Smooth muscle cell (in vitro differentiated cells): ENCODE results near the gene PGC. TPM values are rescaled to one million over a fixed set of nuclear protein-coding genes. Genes with fewer than 3 reads are reported as not detected.
A peak's percentile ranks its signal among the peaks of the same experiment; 100 is the strongest.

Experiments
- DNase-seq: peaks from one replicate; lab custom pipeline; 2025; ENCODE audit not compliant: unreplicated experiment; lab: John Stamatoyannopoulos, UW
- H2AFZ ChIP-seq: fragments of 200-600 bp; sonication (generic); 2 replicates; pipeline ENCODE4 v1.6.0; 2016; ENCODE audit warnings: antibody characterized with exemption, low read depth, mild to moderate bottlenecking
- H3F3A ChIP-seq: fragments of 200-600 bp; sonication (generic); 2 replicates; pipeline ENCODE4 v1.6.0; 2017; ENCODE audit warnings: antibody characterized with exemption, low read depth
- H3K27ac ChIP-seq: fragments of 200-600 bp; sonication (generic); 2 replicates; pipeline ENCODE4 v1.5.1; 2016; ENCODE audit warnings: low read depth, mild to moderate bottlenecking
- H3K27me3 ChIP-seq: fragments of 200-600 bp; sonication (generic); 2 replicates; pipeline ENCODE4 v1.6.1; 2016; ENCODE audit warnings: low read depth, mild to moderate bottlenecking
- H3K36me3 ChIP-seq: fragments of 200-600 bp; sonication (generic); 2 replicates; pipeline ENCODE4 v1.5.1; 2016; ENCODE audit warnings: low read depth
- H3K4me1 ChIP-seq: fragments of 200-600 bp; sonication (generic); 2 replicates; pipeline ENCODE4 v1.5.1; 2016; ENCODE audit warnings: low read depth
- H3K4me2 ChIP-seq: fragments of 200-600 bp; sonication (generic); 2 replicates; pipeline ENCODE4 v1.6.0; 2016; ENCODE audit warnings: mild to moderate bottlenecking
- H3K4me3 ChIP-seq: fragments of 200-600 bp; sonication (generic); 2 replicates; pipeline ENCODE4 v1.5.1; 2016; ENCODE audit warnings: mild to moderate bottlenecking
- H3K79me2 ChIP-seq: fragments of 200-600 bp; sonication (generic); 2 replicates; pipeline ENCODE4 v1.6.0; 2016; ENCODE audit warnings: low read depth, mild to moderate bottlenecking
- H3K9ac ChIP-seq: fragments of 200-600 bp; sonication (generic); 2 replicates; pipeline ENCODE4 v1.6.0; 2016; ENCODE audit warnings: low read depth
- H3K9me3 ChIP-seq: fragments of 200-600 bp; sonication (generic); replicated peaks from 2 replicates; pipeline ENCODE4 v1.5.1; 2016; ENCODE audit warnings: low read depth
- H4K20me1 ChIP-seq: fragments of 200-600 bp; sonication (generic); 2 replicates; pipeline ENCODE4 v1.6.0; 2016; ENCODE audit warnings: low read depth
- CTCF ChIP-seq: fragments of 200-600 bp; sonication (generic); IDR thresholded peaks from 2 replicates; pipeline ENCODE4 v1.5.1; 2017; ENCODE audit warnings: borderline replicate concordance, mild to moderate bottlenecking, antibody characterized with exemption; ENCODE audit not compliant: insufficient read depth, poor library complexity, severe bottlenecking
- WGBS: methylation state at CpG from one replicate; pipeline ENCODE4 v1.1.7; 2016; ENCODE audit warnings: low lambda C conversion rate; 5-methylcytosine and 5-hydroxymethylcytosine counted together
- polyA plus RNA-seq: library from polyadenylated mRNA; unstranded; fragments of >200 nt; fragmentation: Nextera tagmentation; extraction: Ambion mirVana; gene quantifications from 2 replicates; pipeline ENCODE4 v1.2.1, GENCODE V29; 2016
- total RNA-seq: library from RNA; depleted of rRNA; stranded (reverse); fragments of >200 nt; gene quantifications from 2 replicates; pipeline ENCODE4 v1.2.3, GENCODE V29; 2014

PGC gene
- total and polyA plus RNA-seq, 2 experiments from 2014 or later: not detected

DNA sequence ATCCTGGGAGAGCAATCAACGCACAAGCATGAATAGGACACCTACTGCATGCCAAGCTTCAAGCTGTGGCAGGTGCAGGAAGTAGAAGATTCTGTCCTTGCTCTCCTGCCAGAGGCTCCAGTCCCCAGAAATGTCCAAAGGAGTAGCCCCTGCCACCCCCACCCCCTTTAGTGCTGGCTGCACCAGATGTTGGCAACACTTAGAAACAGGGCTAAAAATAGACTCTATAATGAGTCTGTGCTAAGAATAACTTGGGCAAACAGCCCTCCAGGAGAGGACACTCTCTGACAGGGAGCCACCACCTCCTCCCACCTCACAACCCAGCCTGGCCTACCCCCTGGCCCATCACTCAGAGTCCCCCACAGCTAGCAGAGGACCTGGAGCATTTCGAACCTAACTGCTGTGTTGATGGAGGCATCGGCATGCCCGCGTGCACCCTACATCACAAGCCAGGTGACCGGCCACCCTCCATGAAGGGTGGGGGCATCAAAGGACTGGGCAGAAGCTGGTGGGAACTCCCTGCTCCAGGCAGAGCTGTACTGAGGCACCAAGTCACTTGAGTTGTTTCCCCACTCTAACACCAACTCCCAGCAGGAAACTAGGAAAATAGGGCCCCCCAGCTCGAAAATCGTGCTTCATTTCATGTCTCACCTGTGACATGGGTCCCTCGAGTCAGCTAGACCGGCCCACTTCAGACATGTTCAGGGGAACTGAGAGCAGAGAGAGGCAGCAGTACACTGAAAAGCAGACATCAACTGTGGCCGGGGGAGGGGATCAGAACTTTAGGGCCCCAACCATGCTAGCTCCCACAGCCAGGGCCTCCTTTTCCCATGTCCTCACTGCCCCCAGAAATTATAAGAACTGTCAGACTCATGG is 30.4 kb downstream of the PGC start:
- H3K27ac ChIP-seq: peak overlapping the region; percentile 49
- WGBS: 88% methylated on average over 11 of the region's 11 CpGs
- DNase-seq: no peak
- peak overlapping the region; percentile 63 for H3K4me2 ChIP-seq
- H3K9me3 ChIP-seq: no peaks in the 10 kb centered on the region
- peaks cover 13% of the 10 kb centered on the region for H3K79me2 ChIP-seq
- peaks cover 8% of the 10 kb centered on the region for H3K4me1 ChIP-seq
- H4K20me1 ChIP-seq: peaks cover 8% of the 10 kb centered on the region
- no peaks in the 10 kb centered on the region for H3K27me3 ChIP-seq
- H3K36me3 ChIP-seq: no peaks in the 10 kb centered on the region
- no peak overlapping the region for H2AFZ ChIP-seq
- no peak overlapping the region for H3K4me3 ChIP-seq
- H3K9ac ChIP-seq: no peak overlapping the region
- no peak for TF ChIP-seq CTCF
- no peaks in the 10 kb centered on the region for H3F3A ChIP-seq

- Histone ChIP-seq H3K4me3 (no peak overlapping the region), H3K36me3 (no peaks in the 10 kb centered on the region), H3K27me3 (no peaks in the 10 kb centered on the region), H3F3A (no peaks in the 10 kb centered on the region), H4K20me1 (peaks cover 8% of the 10 kb centered on the region), H3K27ac (no peak overlapping the region), H3K9ac (no peak overlapping the region), H3K79me2 (peaks cover 11% of the 10 kb centered on the region), H3K4me2 (peak overlapping the region; percentile 63), H3K4me1 (peaks cover 8% of the 10 kb centered on the region), H2AFZ (no peak overlapping the region), H3K9me3 (no peaks in the 10 kb centered on the region)
- 87% methylated on average over 5 of the region's 5 CpGs for WGBS
- no peak for TF ChIP-seq CTCF
- DNase-seq: no peak
Measured at GRCh38 chr6:41715795-41716515, 31.2 kb downstream of the PGC start.

GRCh38 chr6:41714556-41715273 is 32.5 kb downstream of the PGC start:
- H3K4me1 ChIP-seq: peaks cover 8% of the 10 kb centered on the region
- peaks cover 4% of the 10 kb centered on the region for H3K79me2 ChIP-seq
- no peaks in the 10 kb centered on the region for H3K36me3 ChIP-seq
- H2AFZ ChIP-seq: no peak overlapping the region
- H3F3A ChIP-seq: no peaks in the 10 kb centered on the region
- no peak overlapping the region for H3K4me3 ChIP-seq
- no peak for DNase-seq
- no peaks in the 10 kb centered on the region for H3K9me3 ChIP-seq
- TF ChIP-seq CTCF: no peak
- no peak overlapping the region for H3K4me2 ChIP-seq
- H3K27ac ChIP-seq: no peak overlapping the region
- WGBS: 94% methylated on average over 14 of the region's 14 CpGs
- no peaks in the 10 kb centered on the region for H3K27me3 ChIP-seq
- no peak overlapping the region for H3K9ac ChIP-seq
- peaks cover 8% of the 10 kb centered on the region for H4K20me1 ChIP-seq
